Kidney (tissue), 14 donors: ENCODE results near the gene LRRN1. TPM values are rescaled to one million over a fixed set of nuclear protein-coding genes. Genes with fewer than 3 reads are reported as not detected.

Experiments used
- DNase-seq, 5 donors: peaks; one replicate each; pipeline ENCODE4 v3.0.0-alpha.2; 2013 to 2020
- FAIRE-seq: peaks from 2 replicates; lab custom pipeline; 2012; peaks lifted over from hg19 to GRCh38; lab: Jason Lieb, UNC
- H3K27ac ChIP-seq, 2 donors: one replicate each; pipeline ENCODE4 v1.7.0; 2013; ENCODE audit warnings: low read depth in 2 of 2, low read length in 2 of 2, inconsistent platforms in 1 of 2
- H3K27me3 ChIP-seq: one replicate; pipeline ENCODE4 v1.7.1; 2013; ENCODE audit warnings: low read length, inconsistent platforms; ENCODE audit not compliant: control insufficient read depth, insufficient read depth
- H3K36me3 ChIP-seq, 3 donors: one replicate each; pipeline versions ENCODE4 v1.7.0 to v1.7.1; 2013; ENCODE audit warnings: low read length in 3 of 3, control low read depth in 1 of 3, inconsistent platforms in 1 of 3; ENCODE audit not compliant: insufficient read depth in 3 of 3, control insufficient read depth in 2 of 3
- H3K4me1 ChIP-seq, 3 donors: one replicate each; pipeline versions ENCODE4 v1.7.0 to v1.7.1; 2013; ENCODE audit warnings: low read length in 3 of 3, inconsistent platforms in 1 of 3, low read depth in 1 of 3; ENCODE audit not compliant: control insufficient read depth in 2 of 3, insufficient read depth in 2 of 3
- H3K4me3 ChIP-seq, 3 donors: one replicate each; pipeline versions ENCODE4 v1.7.0 to v1.8.1; 2013; ENCODE audit warnings: low read length in 3 of 3, control low read depth in 1 of 3, inconsistent platforms in 1 of 3
- H3K9ac ChIP-seq, 3 donors: one replicate each; pipeline versions ENCODE4 v1.7.0 to v1.7.1; 2013; ENCODE audit warnings: low read length in 3 of 3, control low read depth in 1 of 3, inconsistent platforms in 1 of 3
- H3K9me3 ChIP-seq, 3 donors: one replicate each; pipeline versions ENCODE4 v1.7.0 to v1.7.1; 2013; ENCODE audit warnings: low read length in 3 of 3, control low read depth in 1 of 3, inconsistent platforms in 1 of 3; ENCODE audit not compliant: control insufficient read depth in 2 of 3, insufficient read depth in 1 of 3
- intact Hi-C: fragments of 100-400 bp; cut with DNase I; formaldehyde crosslinking; loops from one replicate; pipeline ENCODE4 v1.11.1; 2022
- polyA plus RNA-seq: library from polyadenylated mRNA; stranded (reverse); fragments of 350-450 nt; fragmentation: Illumina TruSeq; extraction: RNeasy Lipid Tissue Mini Kit (QIAGEN cat#74804); gene quantifications from one replicate; pipeline ENCODE4 v1.2.3, GENCODE V29; 2014; ENCODE audit warnings: low read depth, low replicate concordance; ENCODE audit not compliant: insufficient read depth
- total RNA-seq: library from RNA; stranded (reverse); fragmentation: NEBNext Ultra II Directional; extraction: Animal tissue kit (Norgen Biotek cat#: 25700); gene quantifications from one replicate; pipeline ENCODE4 v1.2.1, GENCODE V29; 2021
- TF ChIP-seq, protein P1 (sequence below): IDR thresholded peaks from 3 replicates; pipeline ENCODE4 v1.5.1; 2012; ENCODE audit warnings: mild to moderate bottlenecking, moderate library complexity, borderline replicate concordance; ENCODE audit not compliant: insufficient read depth; ENCODE audit errors: extremely low read depth
- donor health status: control.
- donor health status: control.
- donor health status: control.
- donor health status: control.
- donor health status: control.
- donor health status: DM: yes; HTN: yes; CAD: no.
- donor health status: Normal renal cell carcinoma (clear cell type).

Gene LRRN1
- total and polyA plus RNA-seq, 2 donors from 2014 or later, result 0.41 to 1.4 TPM

DNA sequence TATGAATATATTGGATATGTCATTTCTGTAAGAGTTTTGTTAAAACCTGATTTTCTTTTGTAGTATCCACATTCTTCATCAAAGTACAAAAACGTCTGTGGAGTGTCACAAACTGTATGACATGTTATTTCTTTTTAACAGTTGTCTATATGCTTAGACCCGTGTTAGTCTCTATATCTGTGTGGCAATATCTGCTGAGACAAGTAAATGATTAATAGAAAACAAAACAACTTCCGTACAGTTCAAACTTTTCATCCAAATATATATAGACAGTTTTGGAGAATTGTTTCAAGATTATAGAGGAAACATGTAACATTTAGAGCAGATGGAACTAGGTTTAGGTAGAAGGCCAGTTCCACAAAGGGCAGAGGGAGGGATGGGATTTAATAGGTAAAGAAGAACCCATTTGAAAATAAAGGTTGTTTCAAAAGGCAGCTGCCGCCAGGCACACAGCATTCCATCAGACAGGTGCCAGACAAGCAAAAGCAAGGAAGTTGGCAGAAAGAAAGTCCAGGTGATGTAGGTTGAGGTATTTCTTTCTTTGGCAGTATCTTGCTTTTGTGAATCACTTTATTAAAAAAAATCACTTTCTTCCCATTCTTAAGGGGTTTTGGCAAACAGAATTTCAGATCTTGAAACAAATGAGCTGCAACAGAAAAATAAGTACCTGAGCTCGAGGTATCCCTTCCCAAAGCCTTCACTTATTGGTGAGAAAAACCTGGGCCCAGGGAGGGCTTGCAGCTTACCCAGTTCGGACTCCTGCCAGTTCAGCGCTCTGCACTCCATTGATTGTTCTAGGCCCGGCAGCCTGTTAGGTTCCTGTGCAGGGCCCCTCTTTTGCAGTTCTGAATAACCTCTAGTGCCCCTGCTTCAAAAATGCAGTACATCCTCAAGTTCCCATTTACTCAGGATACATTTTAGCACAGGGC is 49.0 kb downstream of the LRRN1 start:
- H3K27ac ChIP-seq, result no peak overlapping the region
- no peaks in the 10 kb centered on the region for H3K4me1 ChIP-seq
- FAIRE-seq (no peak), DNase-seq (no peak)
- intact Hi-C loops, result no loop called here
- H3K4me3 ChIP-seq, result no peak overlapping the region
- no peaks in the 10 kb centered on the region for H3K27me3 ChIP-seq
- H3K9me3 ChIP-seq, result no peaks in the 10 kb centered on the region
- H3K36me3 ChIP-seq, result no peaks in the 10 kb centered on the region
- TF ChIP-seq, protein P1, sequence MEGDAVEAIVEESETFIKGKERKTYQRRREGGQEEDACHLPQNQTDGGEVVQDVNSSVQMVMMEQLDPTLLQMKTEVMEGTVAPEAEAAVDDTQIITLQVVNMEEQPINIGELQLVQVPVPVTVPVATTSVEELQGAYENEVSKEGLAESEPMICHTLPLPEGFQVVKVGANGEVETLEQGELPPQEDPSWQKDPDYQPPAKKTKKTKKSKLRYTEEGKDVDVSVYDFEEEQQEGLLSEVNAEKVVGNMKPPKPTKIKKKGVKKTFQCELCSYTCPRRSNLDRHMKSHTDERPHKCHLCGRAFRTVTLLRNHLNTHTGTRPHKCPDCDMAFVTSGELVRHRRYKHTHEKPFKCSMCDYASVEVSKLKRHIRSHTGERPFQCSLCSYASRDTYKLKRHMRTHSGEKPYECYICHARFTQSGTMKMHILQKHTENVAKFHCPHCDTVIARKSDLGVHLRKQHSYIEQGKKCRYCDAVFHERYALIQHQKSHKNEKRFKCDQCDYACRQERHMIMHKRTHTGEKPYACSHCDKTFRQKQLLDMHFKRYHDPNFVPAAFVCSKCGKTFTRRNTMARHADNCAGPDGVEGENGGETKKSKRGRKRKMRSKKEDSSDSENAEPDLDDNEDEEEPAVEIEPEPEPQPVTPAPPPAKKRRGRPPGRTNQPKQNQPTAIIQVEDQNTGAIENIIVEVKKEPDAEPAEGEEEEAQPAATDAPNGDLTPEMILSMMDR, result no peak
- H3K9ac ChIP-seq, result no peak overlapping the region

DNA sequence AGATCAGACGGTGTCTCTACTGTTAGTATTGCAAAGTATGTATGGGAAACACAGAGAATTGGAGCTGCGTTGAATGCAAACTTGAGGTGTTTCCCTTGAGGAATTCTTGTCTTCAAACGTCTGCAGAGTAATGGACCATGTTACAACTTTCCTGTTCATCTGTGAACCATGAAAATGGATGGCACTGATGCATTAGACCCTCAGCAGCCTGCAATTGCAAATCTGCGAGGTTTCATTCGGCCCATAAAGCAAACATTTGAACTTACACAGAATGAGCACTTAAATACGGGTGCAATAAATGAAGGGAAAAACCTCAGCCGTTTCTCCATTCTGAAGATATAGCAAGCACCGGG is 49.7 kb downstream of the LRRN1 start:
- Histone ChIP-seq H3K4me1 (no peaks in the 10 kb centered on the region), H3K36me3 (no peaks in the 10 kb centered on the region), H3K9ac (no peak overlapping the region), H3K27ac (no peak overlapping the region), H3K9me3 (no peaks in the 10 kb centered on the region), H3K4me3 (no peak overlapping the region), H3K27me3 (no peaks in the 10 kb centered on the region)
- peak in 3 of 5 donors; percentile 44 to 84 (median 80) for DNase-seq
- TF ChIP-seq, protein P1, result no peak
- intact Hi-C loops, result no loop called here
- no peak for FAIRE-seq

- TF ChIP-seq, protein P1, result no peak
- intact Hi-C loops, result no loop called here
- Histone ChIP-seq H3K4me3 (no peak overlapping the region), H3K4me1 (no peaks in the 10 kb centered on the region), H3K27me3 (no peaks in the 10 kb centered on the region), H3K9ac (no peak overlapping the region), H3K36me3 (no peaks in the 10 kb centered on the region), H3K9me3 (no peaks in the 10 kb centered on the region), H3K27ac (no peak overlapping the region)
- no peak for DNase-seq
- no peak for FAIRE-seq
These were observed 52.5 kb downstream of the LRRN1 start for GRCh38 chr3:3851621-3852323.
